Upper lobe of right lung (tissue), 1 donor: ENCODE measurements around the gene CTNNA3. TPM values are rescaled to one million over a fixed set of nuclear protein-coding genes. Genes with fewer than 3 reads are reported as not detected.

Experiments
- ATAC-seq: fragments of 200-7000 bp; cut with Tn5 transposase; one replicate; pipeline ENCODE4 v1.9.1; 2020; ENCODE audit warnings: mild to moderate bottlenecking, moderate library complexity
- DNase-seq: peaks from one replicate; pipeline ENCODE4 v3.0.0-alpha.2; 2020
- H3K27ac ChIP-seq: fragments of 200-600 bp; one replicate; pipeline ENCODE4 v1.8.0; 2022
- H3K27me3 ChIP-seq: fragments of 200-600 bp; one replicate; pipeline ENCODE4 v1.8.0; 2022; ENCODE audit warnings: mild to moderate bottlenecking
- H3K36me3 ChIP-seq: fragments of 200-600 bp; one replicate; pipeline ENCODE4 v1.8.0; 2022
- H3K4me1 ChIP-seq: fragments of 200-600 bp; one replicate; pipeline ENCODE4 v1.8.0; 2022
- H3K4me3 ChIP-seq: fragments of 200-600 bp; one replicate; pipeline ENCODE4 v1.8.0; 2022; ENCODE audit warnings: mild to moderate bottlenecking
- H3K9me3 ChIP-seq: fragments of 200-600 bp; one replicate; pipeline ENCODE4 v1.8.0; 2022
- intact Hi-C: fragments of 100-400 bp; cut with DNase I; formaldehyde crosslinking; loops from one replicate; pipeline ENCODE4 v1.11.0; 2022
- total RNA-seq: library from RNA; stranded (reverse); fragmentation: NEBNext Ultra II Directional; extraction: Animal tissue kit (Norgen Biotek cat#: 25700); gene quantifications from one replicate; pipeline ENCODE4 v1.2.1, GENCODE V29; 2021
- TF ChIP-seq, protein P1 (sequence below): fragments of 200-600 bp; IDR thresholded peaks from one replicate; pipeline ENCODE4 v1.8.0; 2022; ENCODE audit warnings: antibody characterized with exemption
- donor health status: DM: no; HTN: yes; CAD: no; lungs with severe emphysema.

Gene CTNNA3
- total RNA-seq, 1 donor from 2014 or later, result 0.67 TPM

- H3K36me3 ChIP-seq, result no peaks in the 10 kb centered on the region
- no peak overlapping the region for H3K4me3 ChIP-seq
- TF ChIP-seq, protein P1, sequence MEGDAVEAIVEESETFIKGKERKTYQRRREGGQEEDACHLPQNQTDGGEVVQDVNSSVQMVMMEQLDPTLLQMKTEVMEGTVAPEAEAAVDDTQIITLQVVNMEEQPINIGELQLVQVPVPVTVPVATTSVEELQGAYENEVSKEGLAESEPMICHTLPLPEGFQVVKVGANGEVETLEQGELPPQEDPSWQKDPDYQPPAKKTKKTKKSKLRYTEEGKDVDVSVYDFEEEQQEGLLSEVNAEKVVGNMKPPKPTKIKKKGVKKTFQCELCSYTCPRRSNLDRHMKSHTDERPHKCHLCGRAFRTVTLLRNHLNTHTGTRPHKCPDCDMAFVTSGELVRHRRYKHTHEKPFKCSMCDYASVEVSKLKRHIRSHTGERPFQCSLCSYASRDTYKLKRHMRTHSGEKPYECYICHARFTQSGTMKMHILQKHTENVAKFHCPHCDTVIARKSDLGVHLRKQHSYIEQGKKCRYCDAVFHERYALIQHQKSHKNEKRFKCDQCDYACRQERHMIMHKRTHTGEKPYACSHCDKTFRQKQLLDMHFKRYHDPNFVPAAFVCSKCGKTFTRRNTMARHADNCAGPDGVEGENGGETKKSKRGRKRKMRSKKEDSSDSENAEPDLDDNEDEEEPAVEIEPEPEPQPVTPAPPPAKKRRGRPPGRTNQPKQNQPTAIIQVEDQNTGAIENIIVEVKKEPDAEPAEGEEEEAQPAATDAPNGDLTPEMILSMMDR, result no peak
- H3K27ac ChIP-seq, result no peak overlapping the region
- ATAC-seq (no peak), DNase-seq (no peak)
- no peaks in the 10 kb centered on the region for H3K9me3 ChIP-seq
- no peaks in the 10 kb centered on the region for H3K27me3 ChIP-seq
- no peaks in the 10 kb centered on the region for H3K4me1 ChIP-seq
- intact Hi-C loops, result no loop called here
Measured at GRCh38 chr10:66144016-66144415, 1552.0 kb downstream of the CTNNA3 start.

- Histone ChIP-seq H3K27me3 (no peaks in the 10 kb centered on the region), H3K36me3 (no peaks in the 10 kb centered on the region), H3K4me3 (no peak overlapping the region), H3K27ac (no peak overlapping the region), H3K4me1 (no peaks in the 10 kb centered on the region), H3K9me3 (no peaks in the 10 kb centered on the region)
- TF ChIP-seq, protein P1, result no peak
- DNase-seq (no peak), ATAC-seq (no peak)
- intact Hi-C loops, result no loop called here
Measured at GRCh38 chr10:66102756-66103155, 1593.2 kb downstream of the CTNNA3 start.

DNA sequence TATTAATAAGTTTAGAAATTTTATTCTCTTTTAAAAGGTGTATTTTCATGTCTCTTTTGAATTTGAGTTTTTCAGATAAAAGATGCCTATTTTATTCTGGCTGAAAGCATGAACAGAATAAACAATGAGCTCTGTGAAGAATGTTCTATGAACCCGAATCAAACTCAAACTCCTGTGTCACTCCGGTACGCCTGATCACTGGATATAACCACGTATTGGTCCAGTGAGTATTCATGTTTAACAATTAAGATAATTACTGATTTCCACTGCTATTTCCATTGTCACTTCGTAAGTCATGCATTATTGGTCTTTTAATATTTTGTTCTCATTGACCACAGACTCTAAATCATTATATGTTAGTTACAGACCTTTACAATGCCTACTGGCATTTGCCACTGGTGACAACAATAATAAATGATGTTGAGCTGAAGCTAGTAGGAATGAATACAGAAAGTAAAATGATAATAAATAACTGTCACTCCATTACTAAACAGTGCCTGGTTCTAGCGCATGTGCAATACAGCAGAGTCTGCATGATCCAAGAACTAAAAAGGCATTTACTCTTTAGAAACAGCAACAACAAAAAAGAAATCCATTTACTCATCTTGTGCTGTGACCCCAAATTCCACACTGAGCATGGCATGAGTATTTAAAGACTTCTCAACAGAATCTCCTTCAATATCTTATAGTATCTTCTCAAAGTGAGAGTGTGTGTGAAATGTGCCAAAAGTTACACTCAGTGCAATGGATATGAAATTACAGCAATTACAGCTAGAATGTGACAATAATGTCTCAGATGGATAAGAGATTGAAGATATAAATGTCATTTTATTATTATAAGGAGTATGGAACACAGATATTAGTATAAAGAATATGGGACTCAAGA, 1597.2 kb downstream of the CTNNA3 start:
- H3K4me3 ChIP-seq, result no peak overlapping the region
- ATAC-seq, result no peak
- H3K27me3 ChIP-seq, result no peaks in the 10 kb centered on the region
- H3K4me1 ChIP-seq, result no peaks in the 10 kb centered on the region
- H3K9me3 ChIP-seq, result no peaks in the 10 kb centered on the region
- DNase-seq, result no peak
- H3K36me3 ChIP-seq, result no peaks in the 10 kb centered on the region
- intact Hi-C loops, result no loop called here
- H3K27ac ChIP-seq, result no peak overlapping the region
- TF ChIP-seq, protein P1, result no peak

DNA sequence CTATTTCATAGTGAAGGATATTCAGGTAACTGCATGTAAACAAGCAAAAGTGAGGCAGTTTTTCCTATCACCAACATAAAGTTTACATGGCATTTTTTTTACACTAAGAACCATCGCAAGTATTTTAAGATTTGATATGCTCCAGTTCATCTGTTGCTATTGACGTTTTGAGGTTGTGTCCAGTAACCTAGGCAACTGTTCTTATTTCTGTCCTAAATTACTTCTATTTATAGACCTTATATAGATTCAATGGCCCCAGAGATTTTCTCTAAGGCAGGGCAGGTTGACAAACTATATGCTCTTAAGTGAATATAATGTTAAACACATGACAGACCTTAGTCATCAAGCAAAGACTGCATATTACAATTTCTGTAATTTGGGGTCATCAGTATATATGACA, 1600.4 kb downstream of the CTNNA3 start:
- intact Hi-C loops, result no loop called here
- Histone ChIP-seq H3K36me3 (no peaks in the 10 kb centered on the region), H3K9me3 (no peaks in the 10 kb centered on the region), H3K27me3 (no peaks in the 10 kb centered on the region), H3K4me1 (no peaks in the 10 kb centered on the region), H3K4me3 (no peak overlapping the region), H3K27ac (no peak overlapping the region)
- TF ChIP-seq, protein P1, result no peak
- DNase-seq (no peak), ATAC-seq (no peak)

DNA sequence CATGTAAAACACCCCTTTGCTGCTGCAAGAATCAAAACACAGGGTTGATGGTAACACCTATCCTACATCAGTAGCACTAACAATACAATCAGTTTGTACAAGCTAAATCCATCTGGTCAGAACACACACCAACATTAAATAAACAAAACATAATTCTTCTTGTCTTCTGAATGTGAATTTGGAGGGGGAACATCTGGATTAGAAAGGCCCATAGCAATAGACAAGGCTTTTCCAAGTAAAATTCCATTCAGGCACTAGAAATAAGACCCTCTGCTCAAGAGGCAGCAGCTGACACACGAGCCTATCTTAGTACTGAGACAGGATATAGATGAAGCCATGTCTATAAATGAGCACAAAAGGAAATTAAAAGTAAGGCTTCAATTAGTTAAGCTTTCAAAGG, 1610.1 kb downstream of the CTNNA3 start:
- Histone ChIP-seq H3K4me3 (no peak overlapping the region), H3K4me1 (no peaks in the 10 kb centered on the region), H3K9me3 (no peaks in the 10 kb centered on the region), H3K27ac (no peak overlapping the region), H3K36me3 (no peaks in the 10 kb centered on the region), H3K27me3 (no peaks in the 10 kb centered on the region)
- DNase-seq, result no peak
- TF ChIP-seq, protein P1, result no peak
- ATAC-seq, result no peak
- intact Hi-C loops, result no loop called here
